ENCODE results near the gene DDX3Y.

Gene DDX3Y

DNA sequence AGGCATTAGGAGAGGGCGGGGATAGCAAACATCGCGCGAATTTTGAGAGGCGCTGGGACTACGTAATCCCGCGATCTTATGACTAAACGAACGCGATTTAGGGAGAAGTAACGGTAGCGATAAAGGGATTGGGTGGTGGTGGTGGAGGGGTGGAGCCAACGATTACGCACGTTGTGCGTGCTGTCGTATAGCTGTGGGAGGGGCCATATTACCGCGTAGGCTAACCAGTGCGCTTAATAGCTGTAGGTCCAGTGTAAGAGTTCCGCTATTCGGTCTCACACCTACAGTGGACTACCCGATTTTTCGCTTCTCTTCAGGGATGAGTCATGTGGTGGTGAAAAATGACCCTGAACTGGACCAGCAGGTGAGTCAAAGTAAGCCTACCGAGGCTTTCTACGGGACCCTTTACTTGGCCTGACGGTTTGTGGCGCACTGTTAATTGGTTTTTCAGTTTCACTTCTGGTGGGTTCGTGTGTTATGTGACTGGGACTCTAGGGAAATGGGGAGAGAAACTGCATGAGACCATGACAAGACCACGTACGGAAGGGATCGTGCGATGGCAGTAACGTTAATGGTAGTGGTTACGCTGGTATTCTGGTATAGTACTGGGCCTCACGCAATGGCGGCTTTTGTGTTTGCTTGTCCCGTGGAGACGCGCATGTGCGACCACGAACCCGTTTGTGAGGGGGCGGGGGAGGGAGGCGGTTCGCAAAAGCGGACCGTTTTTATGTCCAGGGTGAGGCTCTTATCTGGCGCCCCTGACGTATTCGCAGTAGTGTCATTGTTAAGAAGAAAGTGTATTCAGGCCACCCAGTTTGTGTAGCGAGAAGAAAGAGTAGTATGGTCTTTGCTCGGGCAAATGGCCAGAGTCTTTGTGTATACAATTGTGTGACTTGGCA is at the start of gene DDX3Y:
DDX3Y (plus strand) TSS at position 251 of the 899 bp plus-strand sequence; CDS start at position 320, 69 bp downstream.
- peak; percentile 44 for DNase-seq (ENCODE audit: low read depth)

DNA sequence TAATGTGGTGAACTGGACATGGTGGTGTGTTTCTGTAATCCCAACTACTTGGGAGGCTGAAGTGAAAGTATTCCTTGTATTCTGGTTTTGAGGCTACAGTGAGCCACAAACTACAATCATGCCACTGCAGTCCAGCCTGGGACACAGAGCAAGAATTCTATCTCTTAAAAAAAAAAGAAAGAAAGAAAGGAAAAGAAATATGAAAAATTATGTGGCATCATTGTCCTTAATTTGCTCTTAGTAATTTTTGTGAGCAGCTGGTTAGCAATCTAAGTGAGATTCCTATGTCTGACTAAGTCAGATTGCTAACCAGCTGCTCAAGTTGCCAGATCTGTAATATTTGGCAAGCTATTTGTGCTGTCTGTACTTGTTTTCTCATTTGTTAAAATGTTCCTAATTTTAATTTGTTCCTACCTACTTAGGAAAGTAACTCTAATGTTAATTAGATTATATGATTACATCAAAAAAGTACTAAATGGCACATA is 48.8 kb upstream of the DDX3Y start:
- no peak for DNase-seq (ENCODE audit: low read depth)

DNA sequence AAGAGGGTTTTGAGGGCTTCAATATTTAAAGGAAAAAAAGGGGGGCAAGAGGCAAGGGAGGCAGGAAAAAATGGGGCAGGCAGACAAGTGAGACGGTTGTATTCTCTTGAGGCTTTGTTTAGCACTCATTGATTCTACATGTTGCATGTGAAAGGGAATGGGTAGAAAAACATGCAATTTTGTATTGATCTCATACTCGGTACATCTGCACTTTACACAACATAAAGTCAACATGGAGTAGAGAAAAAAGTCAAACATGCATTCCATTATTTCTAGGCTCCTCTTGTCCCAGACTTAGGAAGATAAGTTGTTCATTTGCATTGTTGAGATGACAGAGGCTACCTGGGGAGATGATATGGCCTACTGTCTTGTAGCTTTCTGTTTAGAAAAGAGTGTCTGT is 36.7 kb upstream of the DDX3Y start:
- no peak for DNase-seq (ENCODE audit: low read depth)

DNA sequence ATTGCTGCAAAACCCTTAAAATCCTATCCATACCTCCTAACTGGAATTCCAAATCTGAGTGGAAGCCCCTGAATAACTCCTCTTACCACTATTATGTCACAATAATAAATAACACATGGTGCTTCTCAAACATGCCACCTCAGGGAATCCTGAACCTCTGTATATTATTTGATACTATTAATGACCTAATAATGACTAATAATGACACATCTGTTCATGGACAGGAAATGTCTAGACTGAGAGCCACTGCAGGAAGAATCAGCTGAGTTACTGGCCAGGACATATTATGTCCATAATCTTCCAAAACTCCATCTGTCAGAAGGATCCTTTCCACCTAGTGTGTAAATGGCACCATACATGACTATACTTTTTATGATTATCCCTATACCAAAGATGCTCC is 7.7 kb upstream of the DDX3Y start:
- DNase-seq (ENCODE audit: low read depth): no peak

DNA sequence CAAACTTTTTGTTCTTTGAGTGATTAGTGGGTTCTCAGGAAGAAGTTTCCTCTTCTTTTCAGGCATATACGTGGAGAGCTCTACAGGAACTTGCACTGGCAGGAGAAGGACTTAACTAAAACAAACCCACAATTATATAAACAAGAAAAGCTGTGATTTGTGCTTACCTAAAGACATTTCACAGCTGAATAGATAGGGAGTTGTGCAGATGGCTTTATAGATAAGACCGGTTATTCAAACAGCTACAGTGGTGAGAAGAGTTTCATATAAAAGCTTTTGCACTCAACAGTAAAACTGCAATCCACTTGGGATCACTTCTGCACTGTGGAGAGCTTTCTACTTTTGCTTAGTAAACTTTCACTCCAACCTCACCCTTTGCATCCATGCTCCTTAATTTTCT is 6.1 kb upstream of the DDX3Y start:
- DNase-seq (ENCODE audit: low read depth): no peak

DNA sequence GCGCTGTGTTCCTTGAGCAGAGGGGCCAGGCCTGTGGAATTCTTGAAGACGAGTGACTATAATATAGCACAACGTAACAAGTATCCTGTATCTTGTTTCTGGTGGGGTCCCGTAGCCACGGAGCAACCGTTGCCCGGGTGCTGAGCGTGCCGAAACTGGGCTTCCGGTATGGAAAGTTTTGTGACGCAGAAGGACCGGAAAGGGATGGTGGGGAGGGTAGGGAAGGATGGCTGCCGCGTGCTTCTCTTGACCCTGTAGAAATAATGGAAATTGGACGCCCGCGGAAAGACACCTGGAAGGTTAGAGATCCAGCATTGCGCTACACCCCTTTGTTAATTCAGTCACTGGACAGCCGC is 827 bp downstream of the DDX3Y start:
- peak; percentile 38 for DNase-seq (ENCODE audit: low read depth)

DNA sequence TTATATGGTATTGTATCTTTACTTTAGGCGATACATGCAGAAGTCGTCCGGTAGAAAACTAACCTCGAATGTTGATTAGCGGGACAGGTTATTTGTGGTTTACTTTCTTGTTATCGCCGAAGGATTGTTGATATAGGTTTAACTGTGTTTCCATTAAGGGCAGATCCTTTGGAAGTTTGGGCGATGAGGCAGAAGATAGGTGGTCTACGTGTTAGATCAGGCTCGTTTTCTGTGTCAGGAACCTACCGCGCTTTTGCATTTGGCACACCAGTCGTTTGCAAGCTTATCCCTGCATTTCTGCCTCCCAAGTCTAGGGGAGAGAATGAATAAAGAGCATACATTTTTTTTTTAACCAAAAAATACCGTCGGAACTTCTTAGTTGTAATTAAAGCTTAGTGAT is 1.2 kb downstream of the DDX3Y start:
- no peak for DNase-seq (ENCODE audit: low read depth)

DNA sequence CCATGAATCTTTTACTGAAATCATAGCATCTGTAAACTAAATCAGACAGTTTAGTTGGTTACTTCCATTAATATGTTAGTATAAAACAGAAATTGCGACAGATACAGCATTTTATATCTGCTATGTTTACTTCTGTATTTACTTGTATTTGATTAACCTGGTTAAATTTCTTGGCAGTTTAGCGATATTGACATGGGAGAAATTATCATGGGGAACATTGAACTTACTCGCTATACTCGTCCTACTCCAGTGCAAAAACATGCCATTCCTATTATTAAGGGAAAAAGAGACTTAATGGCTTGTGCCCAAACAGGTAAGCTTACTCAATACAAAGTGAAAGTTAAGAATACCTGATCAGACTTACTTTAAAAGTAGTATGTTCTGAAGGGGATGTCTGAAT is 8.9 kb downstream of the DDX3Y start:
- no peak for DNase-seq (ENCODE audit: low read depth)

DNA sequence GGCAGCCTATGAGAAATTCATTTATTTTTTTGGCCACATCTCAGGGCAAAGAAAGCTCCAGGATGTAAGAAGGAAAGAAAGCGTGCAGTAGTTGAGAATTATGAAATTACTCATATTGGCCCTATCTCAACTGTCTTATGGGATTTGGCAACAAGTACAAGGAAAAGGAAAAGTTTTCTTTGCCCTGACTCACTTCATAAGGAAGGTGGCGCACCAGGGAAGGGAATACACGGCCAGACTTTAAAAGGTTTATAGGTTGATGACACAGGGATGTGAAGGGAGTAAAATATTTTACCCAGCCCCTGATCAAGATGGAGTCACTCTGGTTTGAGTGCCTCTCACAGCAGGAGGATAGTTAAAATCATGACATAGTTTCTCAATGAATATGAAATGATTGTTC is 23.4 kb downstream of the DDX3Y start:
- DNase-seq (ENCODE audit: low read depth): no peak

DNA sequence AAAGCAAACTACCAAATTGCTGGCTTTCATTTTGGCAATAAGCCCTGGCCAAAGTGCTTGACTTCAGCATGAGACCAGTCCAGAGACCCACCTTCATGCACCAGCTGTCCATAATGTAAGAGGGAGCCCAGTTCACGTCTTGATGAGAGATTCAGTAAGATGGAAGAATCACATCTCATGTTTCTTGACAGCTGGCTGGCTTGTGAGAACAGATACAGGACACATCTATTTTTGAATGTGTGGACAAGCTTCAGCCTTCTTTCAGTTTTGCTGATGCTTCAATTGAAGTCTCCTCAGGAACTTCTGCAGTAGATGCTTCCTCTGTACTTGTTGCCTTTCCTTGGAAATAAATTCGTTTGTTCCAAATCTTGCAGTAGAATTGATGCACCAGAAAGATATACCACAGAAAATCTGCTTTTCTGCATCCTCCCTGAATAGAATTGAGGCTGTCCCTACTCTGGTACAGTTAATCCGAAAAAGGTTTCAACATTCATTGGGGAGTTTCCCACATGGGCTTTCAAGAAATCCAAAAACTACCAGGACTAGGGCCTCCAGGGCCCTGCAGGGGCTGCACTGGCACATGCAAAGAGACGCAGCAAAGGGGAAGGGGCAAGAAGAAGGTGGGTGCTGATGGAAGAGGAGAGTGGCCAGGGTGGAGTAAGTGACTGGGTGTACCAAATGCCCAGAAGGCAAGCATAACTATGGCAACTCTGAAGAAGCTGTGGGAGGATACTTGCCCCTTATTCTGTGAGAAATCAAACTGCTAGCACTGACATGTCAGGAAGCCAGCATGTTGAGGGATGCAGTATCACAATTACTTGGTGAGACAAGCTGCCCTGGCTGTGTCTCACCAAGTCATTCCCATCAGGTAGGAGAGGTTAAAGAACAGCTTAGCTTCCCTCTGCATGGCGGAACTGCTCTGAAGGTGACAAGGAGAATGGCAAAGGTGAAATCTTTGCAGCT is 37.3 kb downstream of the DDX3Y start:
- DNase-seq (ENCODE audit: low read depth): no peak

Data from stimulated activated CD8-positive, alpha-beta memory T cell treated with anti-CD3 and anti-CD28 coated beads, Interleukin-15, amount 100 ng/mL, for 24 hours (primary cell).